ENCODE results near the gene CDC42EP5.
"Not testable (repeated sequence)": the region's sequence is repeated elsewhere in the genome, so short reads cannot be mapped to it uniquely, and the experiment has no call there.

CDC42EP5 gene, protein sequence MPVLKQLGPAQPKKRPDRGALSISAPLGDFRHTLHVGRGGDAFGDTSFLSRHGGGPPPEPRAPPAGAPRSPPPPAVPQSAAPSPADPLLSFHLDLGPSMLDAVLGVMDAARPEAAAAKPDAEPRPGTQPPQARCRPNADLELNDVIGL

DNA sequence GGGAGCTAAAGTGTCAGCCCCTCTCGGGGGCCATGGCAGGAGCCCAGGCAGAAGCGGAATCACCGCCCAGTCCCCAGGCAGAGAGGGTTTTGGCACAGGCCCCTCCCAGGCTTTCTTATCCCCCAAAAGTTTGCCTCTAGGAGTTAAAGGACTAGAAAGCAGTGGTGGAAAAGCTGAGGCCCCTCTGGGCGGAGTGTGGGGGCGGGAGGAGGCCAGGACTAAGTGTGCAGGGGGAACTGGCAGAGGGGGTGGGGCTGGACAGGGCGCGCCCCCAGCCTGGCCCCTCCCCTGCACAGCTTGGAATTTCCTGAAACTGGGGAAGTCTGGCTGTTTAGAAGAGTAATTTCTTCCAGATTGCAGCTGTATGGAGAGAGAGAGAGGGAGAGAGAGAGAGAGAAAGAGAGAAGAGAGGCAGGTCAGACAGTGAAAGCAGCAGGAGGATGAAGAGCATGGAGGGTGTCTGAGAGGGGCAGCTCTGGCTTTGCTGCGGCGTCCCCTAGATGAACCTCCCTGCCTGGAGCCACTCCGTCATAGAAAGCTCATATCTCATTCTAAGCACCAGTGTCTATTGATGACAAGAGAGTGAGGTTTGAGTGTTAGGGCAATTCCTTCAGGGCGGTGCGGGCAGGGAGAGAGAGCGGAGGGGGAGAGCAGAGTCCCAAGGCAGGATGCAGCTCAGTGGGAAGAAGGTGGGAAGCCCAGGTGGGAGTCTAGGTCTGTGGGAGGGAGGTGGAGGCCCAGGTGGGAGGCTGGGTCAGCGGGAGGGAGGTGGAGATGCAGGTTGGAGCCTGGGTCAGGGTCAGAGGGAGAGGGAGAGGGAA, at the start of gene CDC42EP5:
Gene CDC42EP5, minus strand, starts transcription at position 226 of the 821 bp plus-strand sequence. CDS start 7,749 bp downstream, outside the sequence.
- DNase-seq (ENCODE audit: low read depth in 2 of 2): no peak

DNA sequence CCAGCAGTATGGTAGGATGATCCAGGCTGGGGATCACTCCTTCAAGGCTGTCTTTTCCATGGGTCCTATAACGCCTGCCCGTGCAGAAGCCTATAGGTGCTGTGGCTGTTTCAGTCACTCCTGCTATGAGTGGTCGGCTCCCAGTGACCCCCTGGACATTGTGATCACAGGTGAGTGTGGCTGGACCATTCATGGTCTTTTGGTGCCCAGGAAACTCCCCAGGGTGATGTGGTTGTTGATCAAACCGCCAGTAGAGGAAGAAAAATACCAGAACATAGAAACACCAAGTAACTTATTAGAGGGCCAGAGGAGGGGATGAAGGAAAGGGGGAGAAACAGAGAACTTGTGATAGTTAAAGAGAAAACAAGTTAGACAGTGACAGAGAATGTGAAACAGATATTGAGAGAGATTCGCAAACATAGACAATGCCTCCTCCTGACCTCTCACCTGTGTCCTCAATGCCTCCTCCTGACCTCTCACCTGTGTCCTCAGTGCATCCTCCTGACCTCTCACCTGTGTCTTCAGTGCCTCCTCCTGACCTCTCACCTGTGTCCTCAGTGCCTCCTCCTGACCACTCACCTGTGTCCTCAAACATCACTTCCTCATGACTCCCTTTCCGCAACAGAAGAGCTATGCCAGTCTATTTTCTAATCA, 48.9 kb upstream of the CDC42EP5 start:
- DNase-seq (ENCODE audit: low read depth in 2 of 2): no peak

DNA sequence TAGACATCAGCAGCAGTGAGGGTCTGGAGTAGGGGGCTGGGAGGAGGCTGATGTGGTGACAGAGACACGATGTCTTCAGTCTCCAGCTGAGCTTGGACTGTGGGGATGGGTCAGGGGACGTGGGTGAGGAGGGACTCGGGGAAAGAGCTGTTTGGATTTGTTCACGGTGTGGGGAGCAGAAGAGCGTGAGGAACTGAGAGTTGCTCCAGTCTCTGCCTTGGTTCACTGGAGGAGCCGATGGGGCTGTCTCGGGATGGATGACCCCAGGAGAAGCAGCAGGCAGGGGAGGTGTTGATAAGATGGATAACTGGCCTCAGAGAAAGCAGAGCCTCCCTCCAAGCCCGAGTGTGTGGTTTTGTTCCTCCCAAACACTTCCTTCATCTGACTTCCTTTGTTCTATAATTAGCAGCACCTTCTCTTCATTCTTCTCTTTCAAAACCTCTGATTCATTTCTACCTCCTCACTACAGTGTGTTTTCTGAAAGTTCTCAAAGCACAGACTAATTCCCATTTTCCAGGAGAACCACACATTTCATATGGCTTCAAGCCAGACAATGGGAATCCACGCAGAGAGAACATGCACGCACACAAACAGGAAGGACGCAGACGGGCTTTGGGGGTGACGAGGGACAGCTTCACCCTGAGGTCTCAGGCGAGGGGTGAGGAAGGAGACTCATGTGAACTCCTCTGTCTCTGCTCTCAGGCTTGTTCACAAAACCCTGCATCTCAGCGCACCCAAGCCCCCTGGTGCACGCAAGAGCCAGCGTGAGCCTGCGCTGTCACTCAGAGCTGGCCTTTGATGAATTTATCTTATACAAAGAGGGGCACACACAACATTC, 48.1 kb upstream of the CDC42EP5 start:
- DNase-seq (ENCODE audit: low read depth in 2 of 2): no peak

DNA sequence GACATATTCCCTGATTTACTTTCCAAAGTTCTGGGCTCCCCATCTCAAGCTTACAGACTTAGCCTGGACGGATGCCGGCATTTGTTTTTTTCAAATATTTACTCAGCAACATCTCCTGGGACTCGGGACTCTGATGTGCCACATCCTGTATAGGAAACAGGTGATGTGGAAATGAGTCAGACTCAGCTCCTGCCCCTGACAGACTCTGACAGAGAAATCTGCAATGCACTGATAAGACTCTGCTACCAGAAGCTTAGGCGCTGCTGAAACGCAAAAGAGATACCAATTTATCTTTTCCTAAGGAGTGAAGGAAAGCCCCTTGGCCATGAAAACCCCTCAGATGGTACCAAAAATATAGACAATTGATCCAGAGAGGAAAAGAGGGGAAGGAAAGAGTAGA, 45.7 kb upstream of the CDC42EP5 start:
- no peak for DNase-seq (ENCODE audit: low read depth in 2 of 2)

DNA sequence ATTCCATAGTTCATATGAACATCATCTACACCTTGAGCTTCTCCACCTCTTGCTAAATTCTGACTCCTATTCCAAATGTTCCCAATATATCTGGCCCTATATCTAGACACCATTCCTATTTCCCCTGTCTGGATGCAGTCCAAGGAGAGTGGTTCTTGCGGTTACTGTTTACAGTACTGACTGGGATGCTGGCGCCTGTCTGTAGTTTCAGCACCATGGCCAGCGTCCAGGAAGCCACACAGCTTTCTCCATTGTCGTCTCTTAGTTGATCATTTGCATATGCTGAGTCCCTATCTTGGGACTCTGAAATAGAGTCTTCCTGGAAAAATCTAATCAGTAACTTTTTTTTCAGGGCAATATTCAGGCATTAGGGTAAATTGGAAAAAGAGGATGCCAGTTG, 44.4 kb upstream of the CDC42EP5 start:
- DNase-seq (ENCODE audit: low read depth in 2 of 2): no peak

DNA sequence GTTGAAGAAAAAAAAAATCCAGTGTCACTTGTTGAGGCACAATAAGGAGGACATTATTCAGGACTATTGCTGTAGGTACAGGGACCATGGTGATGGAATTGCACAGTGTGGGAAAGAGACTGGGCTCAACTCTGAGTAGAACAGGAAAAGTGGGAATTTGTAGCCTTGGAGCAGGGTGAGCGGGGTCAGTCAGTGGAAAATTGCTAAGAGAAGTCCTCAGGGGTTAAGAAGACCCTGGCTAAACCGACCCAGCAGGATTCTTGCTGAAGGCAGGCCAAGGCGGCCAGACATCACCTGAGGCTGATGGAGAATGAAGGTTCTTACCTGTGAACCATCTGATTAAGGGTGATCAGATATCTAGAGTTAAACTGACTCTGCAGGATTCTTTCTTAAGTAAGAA, 42.1 kb upstream of the CDC42EP5 start:
- no peak for DNase-seq (ENCODE audit: low read depth in 2 of 2)

DNA sequence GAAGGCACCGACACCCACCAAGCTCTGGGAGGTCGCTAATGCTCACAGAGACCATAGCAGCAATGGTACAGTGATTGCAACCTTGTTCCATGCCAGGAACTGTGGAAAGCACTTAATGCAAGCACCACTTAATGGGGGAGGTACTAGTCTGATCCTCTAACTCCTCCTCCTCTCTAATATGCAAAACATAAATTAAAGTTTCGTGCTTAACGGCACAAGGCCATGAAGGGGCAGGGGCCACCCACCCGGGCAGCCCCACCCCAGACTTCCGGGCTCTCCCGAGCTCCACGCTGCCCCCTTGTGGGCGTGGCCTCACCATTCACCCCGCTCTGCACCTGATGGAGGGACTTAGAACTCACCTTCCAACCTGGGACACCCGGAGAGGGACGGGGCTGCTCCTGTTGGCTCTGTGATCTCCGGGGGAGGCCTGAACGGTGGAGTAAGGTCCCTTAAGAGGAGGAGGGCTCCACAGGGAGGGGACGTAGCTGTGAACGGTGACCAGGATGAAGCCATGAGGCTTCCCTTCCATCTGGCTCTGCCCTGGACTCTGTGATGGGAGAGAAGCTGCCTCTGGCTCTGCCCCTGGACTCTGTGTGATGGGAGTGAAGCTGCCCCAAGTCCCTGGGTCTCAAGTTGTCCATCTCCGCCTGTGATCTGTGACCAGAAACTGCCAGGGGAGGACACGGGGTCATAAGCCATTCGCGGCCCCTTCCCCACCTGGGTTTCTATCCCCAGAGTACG, 36.3 kb upstream of the CDC42EP5 start:
- not testable (repeated sequence) for DNase-seq (ENCODE audit: low read depth in 2 of 2)

DNA sequence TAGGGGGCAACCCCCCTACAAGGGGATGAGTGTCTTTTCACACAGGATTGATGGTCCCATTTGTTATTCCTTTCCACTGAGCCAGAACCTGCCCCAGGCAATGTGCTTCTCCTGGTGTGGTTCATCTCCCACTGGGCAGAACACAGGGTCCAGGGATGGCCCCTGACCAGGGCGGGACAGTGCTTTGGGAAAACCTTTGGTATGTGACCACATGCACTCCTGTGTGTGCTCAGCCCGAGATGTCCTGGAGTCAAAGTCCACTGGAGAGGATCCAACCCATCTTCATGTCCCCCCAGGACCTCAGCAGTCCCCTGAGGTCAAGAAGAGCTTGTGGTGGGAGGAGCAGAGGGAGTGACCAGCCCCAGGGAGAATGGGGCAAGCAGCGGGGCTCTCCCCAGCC, 35.4 kb upstream of the CDC42EP5 start:
- DNase-seq (ENCODE audit: low read depth in 2 of 2): not testable (repeated sequence)

DNA sequence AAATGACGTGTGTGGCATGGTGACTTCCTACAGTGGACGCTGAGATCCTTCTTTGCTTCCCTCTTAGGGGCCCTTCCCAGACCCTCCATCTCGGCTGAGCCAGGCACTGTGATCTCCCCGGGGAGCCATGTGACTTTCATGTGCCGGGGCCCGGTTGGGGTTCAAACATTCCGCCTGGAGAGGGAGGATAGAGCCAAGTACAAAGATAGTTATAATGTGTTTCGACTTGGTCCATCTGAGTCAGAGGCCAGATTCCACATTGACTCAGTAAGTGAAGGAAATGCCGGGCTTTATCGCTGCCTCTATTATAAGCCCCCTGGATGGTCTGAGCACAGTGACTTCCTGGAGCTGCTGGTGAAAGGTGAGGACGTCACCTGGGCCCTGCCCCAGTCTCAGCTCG, 34.7 kb upstream of the CDC42EP5 start:
- DNase-seq (ENCODE audit: low read depth in 2 of 2): no peak

DNA sequence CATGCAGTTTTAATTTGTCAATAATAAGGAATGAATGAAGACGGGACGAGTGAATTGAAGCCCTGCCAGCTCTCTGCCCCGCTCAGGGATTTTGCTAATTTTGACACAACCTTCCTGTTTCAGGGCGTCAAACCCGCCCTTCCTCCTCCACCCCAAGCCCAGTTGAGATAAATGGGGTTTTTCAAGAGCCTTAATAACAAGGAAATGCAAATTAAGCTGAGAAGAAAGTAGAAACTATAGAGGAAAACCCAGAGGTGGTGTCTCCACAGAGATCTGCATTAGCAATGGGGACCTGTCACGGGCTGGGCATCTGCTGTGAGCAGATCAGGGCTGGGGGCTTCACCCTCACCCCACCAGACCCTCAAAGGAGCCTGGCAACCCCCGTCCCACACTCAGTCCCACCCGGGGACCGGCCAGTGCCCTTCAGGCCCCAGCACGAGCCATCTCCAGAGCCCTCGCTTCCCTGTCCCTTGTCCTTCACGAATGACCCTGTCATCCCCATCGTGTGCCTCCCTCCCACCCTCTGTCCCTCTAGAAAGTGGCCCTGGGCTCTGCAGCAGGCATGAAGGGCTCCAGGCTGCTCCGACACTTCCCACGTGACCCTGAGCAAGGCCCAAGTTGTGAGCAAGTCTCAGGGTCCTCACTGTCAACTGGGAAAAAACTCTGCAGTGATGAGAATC, 34.1 kb upstream of the CDC42EP5 start:
- not testable (repeated sequence) for DNase-seq (ENCODE audit: low read depth in 2 of 2)

DNA sequence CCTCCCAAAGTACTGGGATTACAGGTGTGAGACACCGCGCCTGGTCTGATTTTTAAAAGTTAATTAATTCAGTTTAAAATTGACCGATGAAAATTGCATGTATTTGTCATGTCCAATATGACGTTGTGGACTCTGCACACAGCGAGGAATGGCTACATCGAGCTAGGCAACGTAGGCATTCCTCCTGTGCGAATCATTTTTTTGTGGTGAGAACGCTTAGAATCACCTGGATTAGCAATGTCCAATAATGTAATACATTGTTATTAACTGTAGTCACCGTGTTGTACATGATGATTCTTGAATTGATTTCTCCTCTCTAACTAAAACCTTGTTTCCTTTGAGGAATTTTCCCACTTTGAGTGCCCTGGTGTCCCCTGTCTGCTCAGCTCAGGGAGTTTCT, 33.0 kb upstream of the CDC42EP5 start:
- DNase-seq (ENCODE audit: low read depth in 2 of 2): no peak

DNA sequence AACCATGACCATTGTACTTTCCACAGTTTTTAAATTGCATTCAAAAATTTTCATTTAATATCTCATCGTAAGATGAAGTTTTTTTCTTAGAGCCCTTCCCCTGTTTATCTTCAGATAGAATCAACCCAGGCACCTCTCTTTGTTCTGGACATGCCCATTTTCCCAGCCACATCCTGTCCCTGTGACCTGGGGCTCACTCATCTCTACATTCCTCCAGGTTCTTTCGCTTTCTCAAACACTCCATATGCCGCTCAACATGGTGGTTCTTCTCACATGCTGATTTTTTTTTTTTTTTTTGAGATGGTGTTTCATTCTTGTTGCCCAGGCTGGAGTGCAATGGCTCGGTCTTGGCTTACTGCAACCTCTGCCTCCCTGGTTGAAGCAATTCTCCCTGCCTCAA, 32.4 kb upstream of the CDC42EP5 start:
- not testable (repeated sequence) for DNase-seq (ENCODE audit: low read depth in 2 of 2)

DNA sequence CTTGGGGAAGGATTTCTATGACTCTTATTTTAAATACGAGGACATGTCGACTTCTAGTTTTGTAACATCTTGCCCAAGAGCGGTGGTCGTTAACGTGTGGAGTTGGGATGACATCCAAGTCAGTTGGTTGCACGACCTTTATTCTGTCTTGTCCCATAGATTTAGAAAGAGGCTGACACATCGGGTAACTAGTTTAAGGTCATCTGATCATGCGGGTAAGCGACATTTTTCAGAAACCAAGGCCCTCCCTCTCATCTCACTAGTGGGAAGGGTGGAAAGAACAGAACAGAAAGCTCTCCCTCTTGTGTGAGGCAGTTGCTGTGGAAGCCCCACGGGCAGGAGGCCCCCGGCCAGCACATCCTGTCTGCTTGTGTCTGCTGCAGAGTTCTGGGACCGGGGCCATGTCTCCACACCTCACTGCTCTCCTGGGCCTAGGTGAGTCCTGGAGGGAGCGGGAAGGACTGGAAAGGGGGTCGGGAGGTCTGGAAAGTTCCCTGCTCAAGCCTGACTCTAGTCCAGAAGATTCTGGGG, 29.5 kb upstream of the CDC42EP5 start, which contains the start of gene LAIR2:
Gene LAIR2, plus strand, starts transcription at position 314 of the 531 bp plus-strand sequence. Its CDS starts 88 bp downstream, at position 402.
- no peak for DNase-seq (ENCODE audit: low read depth in 2 of 2)

DNA sequence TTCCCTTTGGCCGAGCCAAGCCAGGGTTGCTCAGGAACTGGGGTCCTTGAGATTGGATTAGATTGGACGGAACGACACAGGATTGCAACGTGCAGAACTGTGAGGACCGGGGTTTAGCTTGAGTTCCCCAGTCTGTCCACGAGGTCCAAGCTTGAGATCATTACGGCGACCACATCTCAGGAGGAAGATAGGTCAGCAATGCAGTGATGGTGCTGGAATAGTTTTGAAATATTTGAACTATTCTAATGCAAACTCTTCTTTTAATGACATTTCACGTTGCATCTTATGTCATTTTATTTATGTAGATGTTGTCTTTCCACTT, 25.3 kb upstream of the CDC42EP5 start:
- DNase-seq (ENCODE audit: low read depth in 2 of 2): not testable (repeated sequence)

DNA sequence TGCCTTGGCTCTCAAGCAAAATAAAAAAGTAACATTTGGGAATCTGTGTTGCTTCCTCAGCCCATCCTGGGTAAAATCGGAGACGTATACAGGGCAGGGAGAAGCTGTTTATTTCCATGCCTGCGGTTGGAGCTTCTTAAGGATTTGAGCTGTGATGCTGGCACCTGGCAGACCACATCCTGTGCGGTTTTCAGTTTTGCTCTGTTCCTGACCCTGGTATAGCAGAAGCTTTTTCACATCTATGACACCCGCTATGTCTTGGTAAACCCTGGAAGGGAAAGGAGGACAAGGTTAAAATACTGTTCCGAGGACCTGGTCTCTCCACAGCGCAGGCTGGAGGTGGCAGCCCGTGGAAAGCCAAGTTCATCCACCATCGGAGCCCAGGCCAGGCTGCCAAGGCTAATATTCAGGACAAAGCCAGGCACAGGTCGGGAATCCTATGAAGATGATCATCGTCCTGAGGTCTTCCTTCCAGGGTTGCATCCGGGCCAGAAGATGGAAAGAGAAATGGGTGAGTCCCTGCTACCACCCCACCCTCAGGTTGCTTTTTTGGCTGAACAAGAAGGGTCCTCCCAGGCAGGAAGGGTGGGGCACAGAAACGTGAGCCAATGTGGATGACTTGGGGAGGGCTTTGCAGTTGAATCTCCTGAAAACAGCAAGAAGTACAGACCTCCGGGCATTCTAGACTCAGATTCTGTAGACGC, 24.8 kb upstream of the CDC42EP5 start:
- DNase-seq (ENCODE audit: low read depth in 2 of 2): not testable (repeated sequence)

DNA sequence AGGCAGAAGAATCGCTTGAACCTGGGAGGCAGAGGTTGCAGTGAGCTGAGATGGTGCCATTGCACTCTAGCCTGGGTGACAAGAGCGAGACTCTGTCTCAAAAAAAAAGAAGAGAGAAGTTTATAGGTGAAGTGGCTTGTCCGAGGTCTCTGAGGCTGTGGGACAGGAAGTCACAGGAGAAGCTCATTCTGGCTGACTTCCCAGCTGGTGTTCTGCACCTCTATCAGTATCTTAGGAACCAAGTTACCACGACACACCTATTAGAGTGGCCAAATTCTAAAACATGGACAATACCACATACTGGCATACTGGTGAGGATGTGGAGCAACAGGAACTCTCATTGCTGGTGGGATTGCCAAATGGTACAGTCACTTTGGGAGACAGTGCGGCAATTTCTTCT, 22.2 kb upstream of the CDC42EP5 start:
- DNase-seq (ENCODE audit: low read depth in 2 of 2): not testable (repeated sequence)

DNA sequence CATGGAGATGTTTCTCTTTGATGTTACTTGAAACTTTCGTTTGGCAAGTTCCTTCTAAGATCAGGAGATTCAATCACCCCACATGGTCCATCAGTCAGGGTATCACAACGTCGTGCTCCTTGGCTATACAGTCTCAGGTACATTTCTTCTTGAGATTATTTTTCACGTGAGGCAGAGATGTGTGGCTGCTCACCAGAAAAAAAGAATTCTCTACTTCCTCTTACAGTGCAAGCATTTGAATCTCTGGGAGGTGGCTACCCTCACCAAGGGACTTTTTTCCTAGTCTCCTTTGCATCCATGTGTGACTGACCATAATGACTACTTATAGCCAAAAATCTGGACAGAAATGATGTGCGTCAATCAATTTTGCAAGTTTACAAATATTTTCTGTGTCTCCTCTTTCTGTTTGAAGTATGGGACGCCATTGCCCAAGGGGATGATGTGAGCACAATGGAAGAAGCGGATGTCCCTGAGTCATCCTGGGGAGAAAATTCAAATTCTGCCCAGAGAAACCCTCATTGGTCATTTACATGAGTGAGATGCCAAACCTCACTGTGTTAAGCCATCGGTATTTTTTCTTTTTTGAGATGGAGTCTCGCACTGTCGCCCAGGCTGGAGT, 21.0 kb upstream of the CDC42EP5 start:
- DNase-seq (ENCODE audit: low read depth in 2 of 2): no peak

DNA sequence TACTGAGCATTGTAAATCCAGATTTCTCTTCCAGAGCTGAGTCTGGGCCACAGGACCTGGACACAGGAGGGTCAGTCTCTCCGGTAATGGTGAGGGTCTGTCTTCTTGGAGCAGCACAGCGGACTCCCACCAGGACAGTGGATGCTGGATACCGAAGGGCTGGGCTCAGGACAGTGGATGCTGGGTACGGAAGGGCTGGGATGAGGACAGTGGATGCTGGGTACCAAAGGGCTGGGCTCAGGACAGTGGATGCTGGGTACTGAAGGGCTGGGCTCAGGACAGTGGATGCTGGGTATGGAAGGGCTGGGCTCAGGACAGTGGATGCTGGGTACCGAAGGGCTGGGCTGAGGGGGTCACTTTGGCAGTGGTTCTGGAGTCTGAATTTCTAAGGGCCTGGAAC, 20.0 kb upstream of the CDC42EP5 start:
- not testable (repeated sequence) for DNase-seq (ENCODE audit: low read depth in 2 of 2)

DNA sequence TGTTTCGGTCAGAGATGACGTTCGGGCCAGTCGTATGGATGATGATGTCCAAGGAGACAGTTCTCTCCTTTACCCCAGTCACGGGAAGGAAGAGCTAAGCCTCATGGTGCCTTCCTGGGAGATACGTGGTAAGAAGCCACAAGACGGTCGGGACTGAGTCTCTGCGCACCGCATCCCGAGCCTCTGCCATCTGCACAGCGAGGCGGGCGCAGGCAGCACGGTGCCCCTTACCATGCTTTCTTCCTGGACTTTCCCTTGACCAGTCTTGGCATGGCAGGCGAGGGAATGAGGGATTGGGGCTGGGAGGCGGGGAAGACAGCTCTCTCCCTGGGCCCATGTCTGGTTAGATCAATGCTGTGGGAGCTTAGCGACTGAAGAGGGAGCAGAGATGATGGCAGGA, 19.5 kb upstream of the CDC42EP5 start:
- no peak for DNase-seq (ENCODE audit: low read depth in 2 of 2)

All from stimulated activated CD8-positive, alpha-beta memory T cell treated with anti-CD3 and anti-CD28 coated beads, Interleukin-7, amount 100 ng/mL, for 1 hour (primary cell).